Testis (tissue), 2 donors: ENCODE results near the gene OR51B2.

Source experiments
- CTCF ChIP-seq, 3 experiments: fragments of 450-650 bp in 2 of 3; fragments of 200-600 bp in 1 of 3; sonication (generic) in 1 of 3; IDR thresholded peaks; one replicate each; pipeline ENCODE4 v1.5.1; 2016 to 2019; ENCODE audit warnings: antibody characterized with exemption in 3 of 3, mild to moderate bottlenecking in 2 of 3, moderate library complexity in 1 of 3
- POLR2A ChIP-seq: fragments of 450-650 bp; IDR thresholded peaks from one replicate; pipeline ENCODE4 v1.6.1; 2017; ENCODE audit warnings: antibody characterized with exemption, mild to moderate bottlenecking, moderate library complexity

DNA sequence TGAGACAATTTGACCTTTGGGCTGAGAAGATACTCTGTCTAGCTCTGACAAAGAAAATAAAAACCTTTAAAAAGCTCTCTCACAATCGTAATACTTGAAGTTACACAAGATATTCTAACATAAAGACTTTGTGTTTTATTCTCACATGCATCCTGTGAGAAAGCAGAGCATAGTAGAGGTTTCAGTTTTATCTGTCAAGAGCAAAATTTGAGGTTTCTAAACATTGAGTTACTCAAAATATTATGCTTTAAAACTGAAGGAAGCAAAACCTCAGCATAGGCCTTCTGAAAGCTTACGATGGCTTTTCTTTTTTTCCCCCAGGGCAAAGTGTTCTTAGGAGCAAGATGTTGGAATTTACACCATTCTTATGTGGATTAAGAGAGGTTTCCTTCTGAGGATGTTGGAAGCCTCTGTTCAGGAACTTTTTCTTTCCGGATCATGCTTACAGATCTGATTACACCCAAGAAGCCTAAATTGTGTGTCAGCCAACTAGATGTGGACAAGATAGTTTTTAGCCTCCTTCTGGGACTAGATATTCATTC, 44.5 kb upstream of the OR51B2 start:
- TF ChIP-seq CTCF (IDR thresholded peaks at IDR 0.05): no peak
- no peak for TF ChIP-seq POLR2A
